ENCODE results near the gene TXNRD1.

The TXNRD1 gene

DNA sequence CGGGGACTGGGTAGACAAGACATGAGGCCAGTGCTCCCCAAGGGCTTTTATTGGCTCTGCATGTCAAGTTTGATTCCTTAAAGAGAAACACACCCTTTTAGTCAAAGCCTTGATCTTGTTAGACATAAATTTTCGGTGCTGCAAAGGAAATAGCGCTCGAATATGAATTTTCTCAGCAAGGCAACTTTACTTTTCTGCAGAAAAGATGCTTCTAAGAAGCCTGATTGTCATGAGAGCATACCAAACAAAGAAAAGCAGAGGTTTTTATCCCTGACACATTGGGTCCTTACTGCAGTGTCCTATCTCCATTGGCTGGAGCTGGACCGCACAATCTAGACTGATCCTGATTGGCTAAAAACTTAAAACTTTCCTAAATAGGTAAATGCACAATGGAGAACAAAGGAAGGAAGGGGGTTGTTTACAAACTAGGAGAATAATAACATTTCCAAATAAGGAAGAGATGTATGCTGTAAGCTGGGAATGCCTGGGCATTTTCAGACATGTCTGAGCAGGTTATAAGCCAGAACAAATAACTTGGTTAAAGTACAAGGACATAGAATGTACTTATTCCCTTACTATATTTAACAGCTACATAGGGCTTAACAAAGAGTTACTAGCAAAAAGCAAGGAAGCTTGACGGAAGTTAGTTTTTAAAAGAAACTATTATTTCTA is 17.2 kb downstream of the TXNRD1 start:
- DNase-seq = no peak
- Histone ChIP-seq H3K27me3 (replicated peaks; ENCODE audit: control insufficient read depth, insufficient read depth, low read length, poor library complexity, severe bottlenecking) (no peaks in the 10 kb centered on the region), H3K4me1 (ENCODE audit: control insufficient read depth, insufficient read depth, low read length, poor library complexity, severe bottlenecking) (no peaks in the 10 kb centered on the region), H3K4me3 (ENCODE audit: insufficient read depth, low read depth, low read length, poor library complexity, severe bottlenecking) (no peak overlapping the region), H3K27ac (ENCODE audit: insufficient read depth, low read length, poor library complexity, severe bottlenecking) (no peak overlapping the region), H3K9me3 (ENCODE audit: control insufficient read depth, low read length) (peaks cover 16% of the 10 kb centered on the region), H3K36me3 (ENCODE audit: control insufficient read depth, insufficient read depth, low read length) (no peaks in the 10 kb centered on the region)

DNA sequence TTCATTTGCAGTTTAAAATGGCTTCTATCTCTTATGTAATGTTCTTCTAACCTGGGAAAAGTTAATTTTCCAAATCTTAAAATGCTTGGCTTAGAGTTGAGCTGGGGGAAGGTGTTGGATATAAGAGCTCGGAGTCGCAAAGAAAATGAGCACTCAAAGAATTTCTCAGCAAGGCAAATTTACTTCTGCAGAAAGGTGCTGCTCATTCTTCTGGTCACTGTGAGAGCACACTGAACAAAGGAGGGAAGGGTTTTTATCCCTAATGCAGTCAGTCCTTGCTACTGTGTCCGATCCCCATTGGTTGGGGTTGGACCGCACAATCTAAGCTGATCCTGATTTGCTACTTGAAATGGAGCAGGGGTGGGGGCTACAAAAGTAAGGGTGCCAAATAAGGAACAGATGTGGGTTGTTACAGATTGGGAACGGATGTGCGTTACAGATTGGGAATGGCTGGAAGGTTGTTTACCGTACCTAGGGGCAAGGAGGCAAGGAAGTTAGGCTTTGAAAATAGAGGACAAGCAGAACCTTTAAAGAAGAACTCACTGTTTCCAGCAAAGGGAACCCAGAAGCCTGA is 19.4 kb downstream of the TXNRD1 start:
- Histone ChIP-seq H3K4me1 (ENCODE audit: control insufficient read depth, insufficient read depth, low read length, poor library complexity, severe bottlenecking) (no peaks in the 10 kb centered on the region), H3K4me3 (ENCODE audit: insufficient read depth, low read depth, low read length, poor library complexity, severe bottlenecking) (no peak overlapping the region), H3K9me3 (ENCODE audit: control insufficient read depth, low read length) (peaks cover 16% of the 10 kb centered on the region), H3K27me3 (replicated peaks; ENCODE audit: control insufficient read depth, insufficient read depth, low read length, poor library complexity, severe bottlenecking) (no peaks in the 10 kb centered on the region), H3K36me3 (ENCODE audit: control insufficient read depth, insufficient read depth, low read length) (no peaks in the 10 kb centered on the region), H3K27ac (ENCODE audit: insufficient read depth, low read length, poor library complexity, severe bottlenecking) (no peak overlapping the region)
- DNase-seq = no peak

DNA sequence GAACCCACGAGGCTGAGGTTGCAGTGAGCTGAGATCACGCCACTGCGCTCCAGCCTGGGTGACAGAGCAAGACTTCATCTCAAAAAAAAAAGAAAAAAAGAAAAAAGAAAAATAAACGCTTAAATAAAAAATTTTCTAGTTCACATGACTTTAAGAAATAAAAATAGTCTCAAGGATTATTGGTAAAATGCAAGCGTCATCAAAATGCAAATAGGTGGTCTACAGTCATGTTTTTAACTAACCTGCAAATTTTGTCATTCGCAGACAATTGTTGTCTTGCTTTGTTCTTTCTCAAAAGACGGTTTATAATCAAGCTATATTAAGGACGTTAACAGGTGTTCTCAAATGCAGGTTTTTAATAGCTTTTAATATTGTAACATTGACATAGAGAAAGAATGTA is 22.4 kb downstream of the TXNRD1 start:
- Histone ChIP-seq H3K9me3 (ENCODE audit: control insufficient read depth, low read length) (peaks cover 10% of the 10 kb centered on the region), H3K4me1 (ENCODE audit: control insufficient read depth, insufficient read depth, low read length, poor library complexity, severe bottlenecking) (no peaks in the 10 kb centered on the region), H3K36me3 (ENCODE audit: control insufficient read depth, insufficient read depth, low read length) (no peaks in the 10 kb centered on the region), H3K4me3 (ENCODE audit: insufficient read depth, low read depth, low read length, poor library complexity, severe bottlenecking) (no peak overlapping the region), H3K27ac (ENCODE audit: insufficient read depth, low read length, poor library complexity, severe bottlenecking) (no peak overlapping the region), H3K27me3 (replicated peaks; ENCODE audit: control insufficient read depth, insufficient read depth, low read length, poor library complexity, severe bottlenecking) (no peaks in the 10 kb centered on the region)
- DNase-seq = no peak

DNA sequence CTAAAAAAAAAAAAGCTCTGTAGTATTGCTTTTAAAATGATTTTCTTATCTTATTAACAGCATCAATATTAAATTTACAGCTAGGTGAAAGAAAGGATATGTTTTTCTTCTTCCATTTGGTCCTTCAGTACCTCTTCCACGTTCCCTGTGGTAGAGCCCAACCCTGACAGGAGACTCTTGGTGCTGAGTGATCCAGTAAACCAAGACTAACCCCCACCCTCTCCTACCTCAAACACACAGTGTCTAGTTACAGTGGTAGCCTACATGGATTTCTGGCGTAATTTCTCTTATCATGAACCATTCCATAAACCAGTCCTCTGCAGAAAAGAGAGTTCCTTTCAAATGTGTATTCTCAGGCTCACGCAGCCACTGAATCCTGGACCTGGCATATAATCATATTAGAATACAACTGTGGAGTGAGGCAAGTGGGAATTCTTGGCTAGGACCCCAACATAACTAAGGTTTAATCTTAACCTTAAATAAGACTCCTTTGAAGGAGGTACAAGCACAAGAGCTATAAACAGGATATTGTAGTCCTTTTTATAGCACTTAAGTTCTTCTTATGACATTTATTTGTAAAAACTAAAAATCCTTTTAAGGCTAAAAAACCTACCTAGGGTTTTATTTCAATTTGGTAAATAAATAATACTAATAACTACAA is 27.1 kb downstream of the TXNRD1 start:
- Histone ChIP-seq H3K4me1 (ENCODE audit: control insufficient read depth, insufficient read depth, low read length, poor library complexity, severe bottlenecking) (no peaks in the 10 kb centered on the region), H3K27me3 (replicated peaks; ENCODE audit: control insufficient read depth, insufficient read depth, low read length, poor library complexity, severe bottlenecking) (no peaks in the 10 kb centered on the region), H3K9me3 (ENCODE audit: control insufficient read depth, low read length) (no peaks in the 10 kb centered on the region), H3K36me3 (ENCODE audit: control insufficient read depth, insufficient read depth, low read length) (no peaks in the 10 kb centered on the region), H3K4me3 (ENCODE audit: insufficient read depth, low read depth, low read length, poor library complexity, severe bottlenecking) (no peak overlapping the region), H3K27ac (ENCODE audit: insufficient read depth, low read length, poor library complexity, severe bottlenecking) (no peak overlapping the region)
- no peak for DNase-seq

DNA sequence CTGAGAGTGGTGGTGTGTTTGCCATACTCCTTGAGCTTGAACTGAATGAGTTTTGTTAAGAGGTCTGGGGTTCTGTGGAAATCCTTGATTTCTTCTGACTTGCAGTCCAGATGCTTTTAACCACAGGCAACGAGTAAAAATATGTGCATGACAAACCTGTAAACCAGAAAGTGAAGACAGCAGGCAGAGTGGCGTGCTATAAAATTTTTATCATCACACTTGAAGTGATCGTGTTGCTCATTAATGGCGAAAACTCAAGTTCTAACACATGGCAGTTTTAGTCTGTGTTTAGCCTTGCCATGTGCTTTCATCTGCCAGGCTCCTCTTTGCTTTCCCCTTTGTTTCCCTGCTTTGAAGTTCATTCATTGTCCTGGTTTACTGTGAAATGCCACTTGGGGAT is 28.0 kb downstream of the TXNRD1 start:
- DNase-seq = no peak
- no peaks in the 10 kb centered on the region for H3K27me3 ChIP-seq (replicated peaks; ENCODE audit: control insufficient read depth, insufficient read depth, low read length, poor library complexity, severe bottlenecking)

DNA sequence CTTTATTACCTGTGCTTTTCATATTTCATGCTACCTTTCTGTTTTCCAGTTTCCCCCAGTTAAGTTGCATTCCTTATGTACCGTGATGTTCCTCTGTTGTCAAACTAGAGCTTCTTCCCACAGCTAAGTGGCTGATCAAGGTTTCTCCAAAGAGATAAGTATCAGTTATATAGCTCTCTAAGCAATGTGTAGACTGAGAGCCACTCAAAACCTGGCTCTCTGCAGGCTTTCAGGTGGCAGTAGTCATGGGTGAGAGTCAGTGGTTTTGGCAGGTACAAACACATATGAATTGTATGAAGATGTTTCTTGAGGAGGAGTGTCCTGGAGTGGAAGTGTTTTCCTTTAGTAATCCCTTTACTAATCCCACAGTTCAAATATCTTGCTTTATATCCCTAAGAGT is 28.4 kb downstream of the TXNRD1 start:
- Histone ChIP-seq H3K4me1 (ENCODE audit: control insufficient read depth, insufficient read depth, low read length, poor library complexity, severe bottlenecking) (no peaks in the 10 kb centered on the region), H3K27ac (ENCODE audit: insufficient read depth, low read length, poor library complexity, severe bottlenecking) (no peak overlapping the region), H3K4me3 (ENCODE audit: insufficient read depth, low read depth, low read length, poor library complexity, severe bottlenecking) (no peak overlapping the region), H3K36me3 (ENCODE audit: control insufficient read depth, insufficient read depth, low read length) (no peaks in the 10 kb centered on the region), H3K9me3 (ENCODE audit: control insufficient read depth, low read length) (no peaks in the 10 kb centered on the region), H3K27me3 (replicated peaks; ENCODE audit: control insufficient read depth, insufficient read depth, low read length, poor library complexity, severe bottlenecking) (no peaks in the 10 kb centered on the region)
- DNase-seq = no peak

More for the DNA sequence above, 28.0 kb downstream of the TXNRD1 start:
- no peak overlapping the region for H3K4me3 ChIP-seq (ENCODE audit: insufficient read depth, low read depth, low read length, poor library complexity, severe bottlenecking)
- H3K4me1 ChIP-seq (ENCODE audit: control insufficient read depth, insufficient read depth, low read length, poor library complexity, severe bottlenecking) = no peaks in the 10 kb centered on the region
- no peaks in the 10 kb centered on the region for H3K36me3 ChIP-seq (ENCODE audit: control insufficient read depth, insufficient read depth, low read length)
- no peaks in the 10 kb centered on the region for H3K9me3 ChIP-seq (ENCODE audit: control insufficient read depth, low read length)
- H3K27ac ChIP-seq (ENCODE audit: insufficient read depth, low read length, poor library complexity, severe bottlenecking) = no peak overlapping the region

DNA sequence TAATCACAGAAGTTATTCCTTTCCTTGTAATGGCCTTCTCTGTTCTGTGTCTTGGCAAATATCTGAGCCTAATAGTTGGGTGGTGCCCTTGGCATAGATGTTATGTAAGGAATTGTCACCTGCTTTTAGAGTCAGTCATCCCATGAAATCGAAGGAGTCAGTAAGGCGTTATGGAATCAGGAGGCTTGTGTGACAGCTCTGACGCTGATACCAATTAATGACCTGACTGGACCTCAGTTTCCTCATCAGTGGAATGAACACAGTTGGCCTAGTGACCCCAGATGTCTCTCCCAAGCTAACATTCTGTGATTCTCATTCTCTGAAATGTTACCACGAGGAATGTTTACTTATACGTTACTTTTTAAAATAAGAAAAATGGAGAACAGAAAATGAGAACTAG is 32.1 kb downstream of the TXNRD1 start:
- no peak for DNase-seq
- H3K4me1 ChIP-seq (ENCODE audit: control insufficient read depth, insufficient read depth, low read length, poor library complexity, severe bottlenecking) = no peaks in the 10 kb centered on the region

DNA sequence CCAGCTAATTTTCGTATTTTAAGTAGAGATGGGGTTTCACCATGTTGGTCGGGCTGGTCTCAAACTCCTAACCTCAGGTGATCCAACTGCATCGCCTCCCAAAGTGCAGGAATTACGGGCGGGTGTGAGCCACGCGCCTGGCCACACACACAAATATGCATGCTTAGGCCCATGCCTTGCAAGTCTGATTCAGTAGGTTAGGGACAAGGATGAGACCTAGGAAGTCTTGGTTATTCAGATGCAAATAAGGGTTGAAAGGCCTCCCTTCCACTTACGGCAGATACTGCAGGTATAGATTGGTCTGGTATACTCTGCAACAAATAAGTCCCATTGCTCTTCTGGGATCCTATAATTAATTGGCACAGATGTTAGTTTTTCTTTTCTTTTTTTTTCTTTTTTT is 32.9 kb downstream of the TXNRD1 start:
- H3K4me3 ChIP-seq (ENCODE audit: insufficient read depth, low read depth, low read length, poor library complexity, severe bottlenecking) = no peak overlapping the region
- H3K4me1 ChIP-seq (ENCODE audit: control insufficient read depth, insufficient read depth, low read length, poor library complexity, severe bottlenecking) = no peaks in the 10 kb centered on the region
- H3K27ac ChIP-seq (ENCODE audit: insufficient read depth, low read length, poor library complexity, severe bottlenecking) = no peak overlapping the region
- no peaks in the 10 kb centered on the region for H3K36me3 ChIP-seq (ENCODE audit: control insufficient read depth, insufficient read depth, low read length)
- DNase-seq = no peak
- H3K9me3 ChIP-seq (ENCODE audit: control insufficient read depth, low read length) = no peaks in the 10 kb centered on the region
- no peaks in the 10 kb centered on the region for H3K27me3 ChIP-seq (replicated peaks; ENCODE audit: control insufficient read depth, insufficient read depth, low read length, poor library complexity, severe bottlenecking)

More for the DNA sequence above, 32.1 kb downstream of the TXNRD1 start:
- Histone ChIP-seq H3K9me3 (ENCODE audit: control insufficient read depth, low read length) (no peaks in the 10 kb centered on the region), H3K27ac (ENCODE audit: insufficient read depth, low read length, poor library complexity, severe bottlenecking) (no peak overlapping the region), H3K36me3 (ENCODE audit: control insufficient read depth, insufficient read depth, low read length) (no peaks in the 10 kb centered on the region), H3K4me3 (ENCODE audit: insufficient read depth, low read depth, low read length, poor library complexity, severe bottlenecking) (no peak overlapping the region), H3K27me3 (replicated peaks; ENCODE audit: control insufficient read depth, insufficient read depth, low read length, poor library complexity, severe bottlenecking) (no peaks in the 10 kb centered on the region)

DNA sequence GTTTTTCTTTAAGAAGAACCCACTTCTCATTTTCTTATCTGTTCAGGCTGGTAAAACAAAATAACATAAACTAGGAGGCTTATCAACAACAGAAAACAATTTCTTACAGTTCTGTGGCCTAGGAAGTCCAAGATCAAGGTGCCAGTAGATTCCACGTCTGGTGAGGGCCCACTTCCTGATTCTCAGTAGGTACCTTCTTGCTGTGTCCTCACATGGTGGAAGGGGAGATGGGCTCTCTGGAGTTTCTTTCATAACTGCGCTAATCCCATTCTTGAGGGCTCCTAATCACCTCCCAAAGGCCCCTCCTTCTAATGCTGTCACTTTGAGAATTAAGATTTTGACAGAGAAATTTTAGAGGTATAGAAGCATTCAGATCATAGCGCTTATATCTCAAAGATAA is 33.4 kb downstream of the TXNRD1 start:
- no peak overlapping the region for H3K4me3 ChIP-seq (ENCODE audit: insufficient read depth, low read depth, low read length, poor library complexity, severe bottlenecking)
- DNase-seq = no peak
- H3K27me3 ChIP-seq (replicated peaks; ENCODE audit: control insufficient read depth, insufficient read depth, low read length, poor library complexity, severe bottlenecking) = no peaks in the 10 kb centered on the region
- H3K27ac ChIP-seq (ENCODE audit: insufficient read depth, low read length, poor library complexity, severe bottlenecking) = no peak overlapping the region
- H3K4me1 ChIP-seq (ENCODE audit: control insufficient read depth, insufficient read depth, low read length, poor library complexity, severe bottlenecking) = no peaks in the 10 kb centered on the region
- no peaks in the 10 kb centered on the region for H3K9me3 ChIP-seq (ENCODE audit: control insufficient read depth, low read length)
- no peaks in the 10 kb centered on the region for H3K36me3 ChIP-seq (ENCODE audit: control insufficient read depth, insufficient read depth, low read length)

DNA sequence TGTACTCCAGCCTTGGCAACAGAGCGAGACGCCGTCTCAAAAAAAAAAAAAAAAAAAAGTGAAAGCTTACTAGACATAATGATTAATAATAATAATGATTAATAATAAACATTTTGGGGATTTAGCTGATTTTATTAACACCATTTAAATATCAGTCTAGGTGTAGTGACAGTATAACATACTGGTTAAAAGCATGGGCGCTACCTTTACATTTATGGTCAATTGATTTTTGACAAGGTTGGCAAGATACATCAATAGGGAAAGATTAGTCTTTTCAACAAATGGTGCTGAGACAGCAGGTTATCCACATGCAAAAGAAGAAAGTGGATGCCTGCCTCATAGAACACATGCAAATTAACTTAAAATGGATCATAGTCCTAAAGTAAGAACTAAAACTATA is 34.3 kb downstream of the TXNRD1 start:
- Histone ChIP-seq H3K9me3 (ENCODE audit: control insufficient read depth, low read length) (no peaks in the 10 kb centered on the region), H3K27me3 (replicated peaks; ENCODE audit: control insufficient read depth, insufficient read depth, low read length, poor library complexity, severe bottlenecking) (no peaks in the 10 kb centered on the region), H3K27ac (ENCODE audit: insufficient read depth, low read length, poor library complexity, severe bottlenecking) (no peak overlapping the region), H3K4me1 (ENCODE audit: control insufficient read depth, insufficient read depth, low read length, poor library complexity, severe bottlenecking) (no peaks in the 10 kb centered on the region), H3K4me3 (ENCODE audit: insufficient read depth, low read depth, low read length, poor library complexity, severe bottlenecking) (no peak overlapping the region), H3K36me3 (ENCODE audit: control insufficient read depth, insufficient read depth, low read length) (no peaks in the 10 kb centered on the region)
- no peak for DNase-seq

Measured in effector memory CD4-positive, alpha-beta T cell (primary cell).